K562 (cell line): Measurements from ENCODE around the gene BIVM. TPM values are rescaled to one million over a fixed set of nuclear protein-coding genes. Genes with fewer than 3 reads are reported as not detected.

ENCODE experiments used
- ATF7 ChIP-seq: fragments of 450-650 bp; IDR thresholded peaks from 2 replicates; pipeline ENCODE4 v1.7.1; 2014; ENCODE audit warnings: mild to moderate bottlenecking, moderate library complexity
- CXXC5 ChIP-seq: fragments of 250-450 bp; sonication (Bioruptor Pico); IDR thresholded peaks from 2 replicates; pipeline ENCODE4 v1.8.0; 2022; ENCODE audit warnings: inconsistent platforms, mild to moderate bottlenecking, moderate library complexity
- DMBX1 ChIP-seq: fragments of 250-450 bp; sonication (Bioruptor Pico); IDR thresholded peaks from 2 replicates; pipeline ENCODE4 v1.8.0; 2022; ENCODE audit warnings: inconsistent platforms, mild to moderate bottlenecking, moderate library complexity, borderline replicate concordance
- HDAC2 ChIP-seq: fragments of 450-650 bp; IDR thresholded peaks from 2 replicates; pipeline ENCODE4 v1.6.1; 2016; ENCODE audit warnings: mild to moderate bottlenecking
- HMGN3 ChIP-seq: IDR thresholded peaks from 2 replicates; pipeline ENCODE4 v1.6.1; 2011; ENCODE audit warnings: borderline replicate concordance, low read depth, mild to moderate bottlenecking, mixed read lengths, low read length; ENCODE audit not compliant: insufficient read length; ENCODE audit errors: extremely low read depth
- HNRNPL ChIP-seq: fragments of 200-400 bp; formaldehyde crosslinking; IDR thresholded peaks from 2 replicates; pipeline ENCODE4 v1.6.1; 2017; ENCODE audit warnings: low read depth, mild to moderate bottlenecking, low read length
- HSF4 ChIP-seq: fragments of 250-450 bp; sonication (Bioruptor Pico); IDR thresholded peaks from 2 replicates; pipeline ENCODE4 v2.1.2; 2022; ENCODE audit warnings: mild to moderate bottlenecking, moderate library complexity, borderline replicate concordance
- NCOR1 ChIP-seq: fragments of 450-650 bp; IDR thresholded peaks from 2 replicates; pipeline ENCODE4 v1.6.1; 2016; ENCODE audit warnings: mild to moderate bottlenecking, moderate library complexity
- NFIC ChIP-seq: fragments of 450-650 bp; IDR thresholded peaks from 2 replicates; pipeline ENCODE4 v1.6.1; 2017; ENCODE audit warnings: mild to moderate bottlenecking, inconsistent platforms
- NONO ChIP-seq, 2 experiments: fragments of 200-400 bp in 1 of 2; fragments of 450-650 bp in 1 of 2; formaldehyde crosslinking in 1 of 2; IDR thresholded peaks; 2 replicates each; pipeline ENCODE4 v1.6.1; 2017; ENCODE audit warnings: low read depth in 2 of 2, mild to moderate bottlenecking in 2 of 2, moderate library complexity in 2 of 2, low read length in 1 of 2
- RBM14 ChIP-seq: fragments of 200-400 bp; formaldehyde crosslinking; IDR thresholded peaks from 2 replicates; pipeline ENCODE4 v1.6.1; 2018; ENCODE audit warnings: low read depth, mild to moderate bottlenecking, low read length, moderate library complexity, borderline replicate concordance; ENCODE audit not compliant: insufficient read depth
- TEAD4 ChIP-seq, 2 experiments: sonication (generic) in 1 of 2; formaldehyde crosslinking in 1 of 2; IDR thresholded peaks; 2 replicates each; pipeline versions ENCODE4 v1.6.1 to v1.8.0; 2012 to 2022; ENCODE audit warnings: borderline replicate concordance in 1 of 2, inconsistent platforms in 1 of 2, low read length in 1 of 2, mild to moderate bottlenecking in 1 of 2, missing genetic modification reagents in 1 of 2
- YY1 ChIP-seq, 3 experiments: IDR thresholded peaks; 2 replicates each; pipeline ENCODE4 v1.6.1; 2011; ENCODE audit warnings: low read length in 2 of 3, mild to moderate bottlenecking in 2 of 3, moderate library complexity in 2 of 3, borderline replicate concordance in 1 of 3, control low read depth in 1 of 3, low read depth in 1 of 3; ENCODE audit not compliant: insufficient read depth in 3 of 3, insufficient replicate concordance in 2 of 3, control insufficient read depth in 1 of 3, insufficient read length in 1 of 3; ENCODE audit errors: extremely low read depth in 1 of 3
- ZKSCAN8 ChIP-seq: fragments of 200-800 bp; sonication (Bioruptor generic); IDR thresholded peaks from 2 replicates; pipeline ENCODE4 v1.6.1; 2016; ENCODE audit warnings: missing genetic modification characterization, missing compliant biosample characterization
- ZNF699 ChIP-seq: fragments of 250-450 bp; sonication (Bioruptor Pico); IDR thresholded peaks from 2 replicates; pipeline ENCODE4 v1.8.0; 2021; ENCODE audit warnings: mild to moderate bottlenecking, moderate library complexity; ENCODE audit not compliant: insufficient replicate concordance
- polyA plus RNA-seq, 8 experiments: library from polyadenylated mRNA; depleted of rRNA in 4 of 8; stranded (reverse) in 5 of 8; unstranded in 3 of 8; fragments of >200 nt; fragmentation: Nextera tagmentation in 2 of 8; fragmentation: Illumina TruSeq in 1 of 8; extraction: Ambion mirVana in 2 of 8; extraction: Trizol in 1 of 8; gene quantifications; 2 replicates each; pipeline versions ENCODE4 v1.2.1 to v1.2.3, GENCODE V29; 2011 to 2014; ENCODE audit warnings: inconsistent platforms in 1 of 8, missing spikeins in 1 of 8
- total RNA-seq, 7 experiments: library from RNA; depleted of rRNA in 6 of 7; stranded (reverse); fragments of >200 nt in 6 of 7; fragmentation: Illumina TruSeq in 2 of 7; extraction: Trizol in 2 of 7; gene quantifications; 2 replicates each; pipeline versions ENCODE4 v1.2.1 to v1.2.3, GENCODE V29; 2011 to 2021; ENCODE audit warnings: low replicate concordance in 1 of 7
- TF ChIP-seq, protein P1 (sequence below): fragments of 450-650 bp; IDR thresholded peaks from 2 replicates; pipeline ENCODE4 v1.6.1; 2016; ENCODE audit warnings: borderline replicate concordance
- TF ChIP-seq, protein P2 (sequence below): fragments of 200-800 bp; sonication (Bioruptor generic); IDR thresholded peaks from 2 replicates; pipeline ENCODE4 v1.6.1; 2017; ENCODE audit warnings: missing genetic modification characterization, missing compliant biosample characterization
- TF ChIP-seq, protein P3 (sequence below): sonication (generic); formaldehyde crosslinking; IDR thresholded peaks from 2 replicates; pipeline ENCODE4 v1.8.0; 2022; ENCODE audit warnings: mild to moderate bottlenecking, missing genetic modification reagents

BIVM gene
- total and polyA plus RNA-seq, 9 of the 15 experiments (the other 6 are each of a cell fraction or from before 2014, with no cell fraction given) = 3.6 to 23.1 (median 16.8) TPM

DNA sequence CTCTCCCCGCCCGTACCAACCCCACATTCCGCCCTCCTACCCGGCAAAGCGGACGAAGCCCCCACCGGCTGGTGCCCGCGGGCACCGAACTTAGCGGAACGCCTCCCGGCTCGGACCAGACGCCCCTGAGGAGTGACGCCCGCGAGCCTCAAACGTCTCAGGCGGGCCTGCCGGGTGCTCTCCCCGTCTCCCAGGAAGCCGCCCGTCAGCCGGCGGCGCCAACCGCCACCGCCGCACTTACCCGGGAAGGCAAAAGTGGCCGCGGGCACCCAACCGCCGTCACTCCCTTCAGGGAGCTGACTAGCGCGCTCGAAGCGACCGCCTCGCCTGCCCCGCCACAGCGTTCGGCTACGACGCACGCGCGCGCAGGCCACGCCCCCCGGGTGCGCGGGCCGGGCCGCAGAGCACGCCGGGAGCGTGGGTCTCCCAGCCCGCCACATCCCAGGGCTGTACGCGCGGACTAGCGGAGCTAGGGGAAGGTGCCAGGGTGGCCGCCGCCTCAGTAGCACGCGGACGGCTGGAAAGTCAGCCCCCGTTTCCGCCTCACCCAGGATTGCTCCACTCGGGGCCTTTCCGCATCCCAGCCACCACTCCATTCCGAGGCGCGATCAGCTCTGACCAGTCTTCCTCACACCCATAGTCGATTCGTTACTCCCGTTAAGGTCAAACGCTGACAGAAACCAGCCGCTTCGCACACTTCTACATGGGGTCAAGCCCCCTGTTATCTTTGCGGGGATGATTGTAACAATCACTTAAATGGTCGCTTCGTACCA, 25.3 kb upstream of the BIVM start, which contains the start of gene TEX30 (continued):
- TF ChIP-seq HMGN3 (no peak), ZNF699 (CRISPR knock-in tag) (no peak), CXXC5 (peak; percentile 77; the same call in 1 of the 2 replicates), HNRNPL (peak; percentile 96), NFIC (peak; percentile 30), RBM14 (no peak), NONO (IDR thresholded peaks at IDR 0.05; ENCODE audit: low read depth in 2 of 2, low read length in 1 of 2) (peak in 1 of 2 experiments; percentile 83; a peak in 1 of 4 replicates), HSF4 (CRISPR knock-in tag) (no peak), ATF7 (0 out of 2 replicates have a peak, but pooled peaks have one; percentile 46), ZKSCAN8 (CRISPR knock-in tag) (0 out of 2 replicates have a peak, but pooled peaks have one; percentile 26), HDAC2 (no peak), TEAD4 (IDR thresholded peaks at IDR 0.05; ENCODE audit: low read length) (no peak), TEAD4 (CRISPR knock-in tag; IDR thresholded peaks at IDR 0.05; ENCODE audit: borderline replicate concordance) (no peak), NCOR1 (no peak), DMBX1 (CRISPR knock-in tag) (0 out of 2 replicates have a peak, but pooled peaks have one; percentile 17), YY1 (IDR thresholded peaks at IDR 0.05; ENCODE audit: borderline replicate concordance in 1 of 3, control insufficient read depth in 1 of 3, extremely low read depth in 1 of 3, insufficient read depth in 3 of 3, insufficient read length in 1 of 3, insufficient replicate concordance in 2 of 3, low read depth in 1 of 3, low read length in 2 of 3) (peak in 2 of 3 experiments; percentile 39 to 68)
- TF ChIP-seq, protein P1, sequence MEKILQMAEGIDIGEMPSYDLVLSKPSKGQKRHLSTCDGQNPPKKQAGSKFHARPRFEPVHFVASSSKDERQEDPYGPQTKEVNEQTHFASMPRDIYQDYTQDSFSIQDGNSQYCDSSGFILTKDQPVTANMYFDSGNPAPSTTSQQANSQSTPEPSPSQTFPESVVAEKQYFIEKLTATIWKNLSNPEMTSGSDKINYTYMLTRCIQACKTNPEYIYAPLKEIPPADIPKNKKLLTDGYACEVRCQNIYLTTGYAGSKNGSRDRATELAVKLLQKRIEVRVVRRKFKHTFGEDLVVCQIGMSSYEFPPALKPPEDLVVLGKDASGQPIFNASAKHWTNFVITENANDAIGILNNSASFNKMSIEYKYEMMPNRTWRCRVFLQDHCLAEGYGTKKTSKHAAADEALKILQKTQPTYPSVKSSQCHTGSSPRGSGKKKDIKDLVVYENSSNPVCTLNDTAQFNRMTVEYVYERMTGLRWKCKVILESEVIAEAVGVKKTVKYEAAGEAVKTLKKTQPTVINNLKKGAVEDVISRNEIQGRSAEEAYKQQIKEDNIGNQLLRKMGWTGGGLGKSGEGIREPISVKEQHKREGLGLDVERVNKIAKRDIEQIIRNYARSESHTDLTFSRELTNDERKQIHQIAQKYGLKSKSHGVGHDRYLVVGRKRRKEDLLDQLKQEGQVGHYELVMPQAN = no peak
- TF ChIP-seq, protein P2, sequence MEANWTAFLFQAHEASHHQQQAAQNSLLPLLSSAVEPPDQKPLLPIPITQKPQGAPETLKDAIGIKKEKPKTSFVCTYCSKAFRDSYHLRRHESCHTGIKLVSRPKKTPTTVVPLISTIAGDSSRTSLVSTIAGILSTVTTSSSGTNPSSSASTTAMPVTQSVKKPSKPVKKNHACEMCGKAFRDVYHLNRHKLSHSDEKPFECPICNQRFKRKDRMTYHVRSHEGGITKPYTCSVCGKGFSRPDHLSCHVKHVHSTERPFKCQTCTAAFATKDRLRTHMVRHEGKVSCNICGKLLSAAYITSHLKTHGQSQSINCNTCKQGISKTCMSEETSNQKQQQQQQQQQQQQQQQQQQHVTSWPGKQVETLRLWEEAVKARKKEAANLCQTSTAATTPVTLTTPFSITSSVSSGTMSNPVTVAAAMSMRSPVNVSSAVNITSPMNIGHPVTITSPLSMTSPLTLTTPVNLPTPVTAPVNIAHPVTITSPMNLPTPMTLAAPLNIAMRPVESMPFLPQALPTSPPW (CRISPR knock-in tag) = no peak
- TF ChIP-seq, protein P3, sequence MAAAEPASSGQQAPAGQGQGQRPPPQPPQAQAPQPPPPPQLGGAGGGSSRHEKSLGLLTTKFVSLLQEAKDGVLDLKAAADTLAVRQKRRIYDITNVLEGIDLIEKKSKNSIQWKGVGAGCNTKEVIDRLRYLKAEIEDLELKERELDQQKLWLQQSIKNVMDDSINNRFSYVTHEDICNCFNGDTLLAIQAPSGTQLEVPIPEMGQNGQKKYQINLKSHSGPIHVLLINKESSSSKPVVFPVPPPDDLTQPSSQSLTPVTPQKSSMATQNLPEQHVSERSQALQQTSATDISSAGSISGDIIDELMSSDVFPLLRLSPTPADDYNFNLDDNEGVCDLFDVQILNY (CRISPR knock-in tag) = peak; percentile 77; the same call in 1 of the 2 replicates
